Fibroblast of lung (primary cell): ENCODE results near the gene APP. TPM values are rescaled to one million over a fixed set of nuclear protein-coding genes. Genes with fewer than 3 reads are reported as not detected.

Source experiments
- DNase-seq, 2 donors: peaks; one replicate each; pipeline versions ENCODE4 v3.0.0 to v3.0.0-alpha.2; 2010; ENCODE audit warnings: low read depth in 2 of 2
- H2AFZ ChIP-seq: 2 replicates; pipeline ENCODE4 v1.5.1; 2012; ENCODE audit warnings: low read length, control low read depth, inconsistent platforms
- H3K27ac ChIP-seq: 2 replicates; pipeline ENCODE4 v1.5.1; 2011; ENCODE audit warnings: low read length, control low read depth; ENCODE audit not compliant: insufficient read depth
- H3K27me3 ChIP-seq: 2 replicates; pipeline ENCODE4 v1.5.1; 2011; ENCODE audit warnings: mild to moderate bottlenecking, low read length; ENCODE audit not compliant: control insufficient read depth, insufficient read depth
- H3K36me3 ChIP-seq: 2 replicates; pipeline ENCODE4 v1.5.1; 2011; ENCODE audit warnings: low read length; ENCODE audit not compliant: control insufficient read depth, insufficient read depth
- H3K4me1 ChIP-seq: 2 replicates; pipeline ENCODE4 v1.5.1; 2011; ENCODE audit warnings: low read length; ENCODE audit not compliant: control insufficient read depth, insufficient read depth; ENCODE audit errors: extremely low read depth
- H3K4me2 ChIP-seq: 2 replicates; pipeline ENCODE4 v1.5.1; 2011; ENCODE audit warnings: low read length, control low read depth; ENCODE audit not compliant: insufficient read depth; ENCODE audit errors: extremely low read depth
- H3K4me3 ChIP-seq, 4 experiments: fragments of 200-600 bp in 1 of 4; sonication (generic) in 1 of 4; replicated peaks in 1 of 4; 2 replicates each; pipeline ENCODE4 v1.5.1; 2011 to 2016; ENCODE audit warnings: low read length in 4 of 4, low read depth in 3 of 4, mild to moderate bottlenecking in 3 of 4, control low read depth in 2 of 4, inconsistent platforms in 1 of 4, mixed read lengths in 1 of 4; ENCODE audit not compliant: insufficient read depth in 1 of 4; ENCODE audit errors: control extremely low read depth in 1 of 4
- H3K79me2 ChIP-seq: 2 replicates; pipeline ENCODE4 v1.5.1; 2012; ENCODE audit warnings: mild to moderate bottlenecking, low read length, inconsistent platforms; ENCODE audit not compliant: control insufficient read depth, insufficient read depth
- H3K9ac ChIP-seq: 2 replicates; pipeline ENCODE4 v1.5.1; 2011; ENCODE audit warnings: mild to moderate bottlenecking, low read length, control low read depth; ENCODE audit not compliant: insufficient read depth
- H3K9me3 ChIP-seq: 2 replicates; pipeline ENCODE4 v1.5.1; 2012; ENCODE audit warnings: low read depth, low read length; ENCODE audit not compliant: control insufficient read depth, insufficient read depth
- H4K20me1 ChIP-seq: 2 replicates; pipeline ENCODE4 v1.5.1; 2011; ENCODE audit warnings: low read length; ENCODE audit not compliant: control insufficient read depth, insufficient read depth; ENCODE audit errors: extremely low read depth
- CTCF ChIP-seq, 2 donors: IDR thresholded peaks in 1 of 2; conservative IDR thresholded peaks in 1 of 2; 1 replicate in 1 of 2; 2 replicates in 1 of 2; pipeline ENCODE4 v1.5.1; 2011 to 2012; ENCODE audit warnings: low read length in 2 of 2, control low read depth in 1 of 2, inconsistent platforms in 1 of 2, low read depth in 1 of 2, mild to moderate bottlenecking in 1 of 2
- EZH2 ChIP-seq: IDR thresholded peaks from 2 replicates; pipeline ENCODE4 v1.5.1; 2012; ENCODE audit warnings: low read length, control low read depth, mild to moderate bottlenecking; ENCODE audit errors: missing control alignments
- polyA plus RNA-seq, 2 donors: library from polyadenylated mRNA; depleted of rRNA in 1 of 2; stranded (reverse) in 1 of 2; unstranded in 1 of 2; fragments of >200 nt; gene quantifications; 2 replicates each; pipeline ENCODE4 v1.2.1, GENCODE V29; 2011 to 2012; ENCODE audit warnings: missing spikeins in 1 of 2
- total RNA-seq: library from RNA; depleted of rRNA; stranded (reverse); fragments of >200 nt; gene quantifications from 2 replicates; pipeline ENCODE4 v1.2.1, GENCODE V29; 2014

APP gene
- total and polyA plus RNA-seq, 2 donors (not counting 1 experiment from before 2014, with no cell fraction given) = 633 to 1,088 TPM

- no peak for DNase-seq
- no peak for TF ChIP-seq EZH2
- TF ChIP-seq CTCF (conservative IDR thresholded peaks at IDR 0.05 in 1 of 2, IDR thresholded peaks at IDR 0.05 in 1 of 2; ENCODE audit: low read depth in 1 of 2, low read length in 2 of 2) = no peak
- H3K4me3 ChIP-seq = no peak overlapping the region
Measured at GRCh38 chr21:26188422-26188821, 17.9 kb upstream of the APP start.

GRCh38 chr21:26185446-26185845 is 14.9 kb upstream of the APP start:
- Histone ChIP-seq H4K20me1 (no peaks in the 10 kb centered on the region), H3K27ac (no peak overlapping the region), H3K4me2 (no peak overlapping the region), H2AFZ (no peak overlapping the region), H3K36me3 (no peaks in the 10 kb centered on the region), H3K79me2 (no peaks in the 10 kb centered on the region), H3K9ac (no peak overlapping the region), H3K4me1 (no peaks in the 10 kb centered on the region), H3K4me3 (no peak overlapping the region), H3K27me3 (peaks cover 2% of the 10 kb centered on the region), H3K9me3 (no peaks in the 10 kb centered on the region)
- TF ChIP-seq CTCF (conservative IDR thresholded peaks at IDR 0.05 in 1 of 2, IDR thresholded peaks at IDR 0.05 in 1 of 2; ENCODE audit: low read depth in 1 of 2, low read length in 2 of 2) (no peak), EZH2 (no peak)
- no peak for DNase-seq

More at GRCh38 chr21:26188422-26188821, 17.9 kb upstream of the APP start:
- Histone ChIP-seq H3K9me3 (no peaks in the 10 kb centered on the region), H3K4me2 (no peak overlapping the region), H3K9ac (no peak overlapping the region), H3K27ac (no peak overlapping the region), H3K27me3 (peaks cover 2% of the 10 kb centered on the region), H2AFZ (no peak overlapping the region), H3K79me2 (no peaks in the 10 kb centered on the region), H3K4me1 (no peaks in the 10 kb centered on the region), H4K20me1 (no peaks in the 10 kb centered on the region), H3K36me3 (no peaks in the 10 kb centered on the region)

DNA sequence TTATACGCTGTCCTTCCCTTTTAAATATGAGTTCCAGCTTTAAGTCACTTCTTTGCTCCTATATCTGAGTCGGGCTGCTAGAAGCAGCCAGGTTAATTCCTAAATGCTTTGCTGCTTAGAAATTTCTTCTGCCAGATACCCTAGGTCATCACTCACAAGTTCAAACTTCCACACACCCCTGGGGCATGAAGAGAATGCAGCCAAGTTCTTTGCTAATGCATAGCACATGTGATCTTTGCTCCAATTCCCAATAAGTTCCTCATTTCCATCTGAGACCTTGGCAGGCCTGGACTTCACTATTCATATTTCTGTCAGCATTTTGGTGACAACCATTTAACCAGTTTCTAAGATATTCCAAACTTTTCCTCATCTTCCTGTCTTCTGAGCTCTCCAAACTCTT is 14.5 kb upstream of the APP start:
- H3K4me2 ChIP-seq = no peak overlapping the region
- TF ChIP-seq EZH2 (no peak), CTCF (conservative IDR thresholded peaks at IDR 0.05 in 1 of 2, IDR thresholded peaks at IDR 0.05 in 1 of 2; ENCODE audit: low read depth in 1 of 2, low read length in 2 of 2) (no peak)
- H4K20me1 ChIP-seq = no peaks in the 10 kb centered on the region
- no peaks in the 10 kb centered on the region for H3K4me1 ChIP-seq
- peaks cover 2% of the 10 kb centered on the region for H3K27me3 ChIP-seq
- H3K9ac ChIP-seq = no peak overlapping the region
- DNase-seq = no peak
- no peak overlapping the region for H3K4me3 ChIP-seq
- no peaks in the 10 kb centered on the region for H3K36me3 ChIP-seq
- no peak overlapping the region for H3K27ac ChIP-seq
- no peaks in the 10 kb centered on the region for H3K9me3 ChIP-seq
- no peaks in the 10 kb centered on the region for H3K79me2 ChIP-seq
- H2AFZ ChIP-seq = no peak overlapping the region
